Dendritic cell treated with granulocyte-macrophage colony-stimulating factor and Interleukin-4, amounts not matched to agents 40 ng/mL and 50 ng/mL, for 4 days (primary cell): Measurements from ENCODE around the gene SELENOO.
A peak's percentile ranks its signal among the peaks of the same experiment; 100 is the strongest.
"Not testable (repeated sequence)": the region's sequence is repeated elsewhere in the genome, so short reads cannot be mapped to it uniquely, and the experiment has no call there.

Source experiments
- H3K27ac Mint-ChIP-seq: one replicate; pipeline ENCODE4 v1.8.0; 2022; ENCODE audit warnings: mild to moderate bottlenecking, mixed read lengths
- H3K27me3 Mint-ChIP-seq: one replicate; pipeline ENCODE4 v1.8.0; 2022; ENCODE audit warnings: mild to moderate bottlenecking, mixed read lengths
- H3K36me3 Mint-ChIP-seq: one replicate; pipeline ENCODE4 v1.8.0; 2022; ENCODE audit warnings: low read depth, mixed read lengths
- H3K4me1 Mint-ChIP-seq: one replicate; pipeline ENCODE4 v1.8.0; 2022; ENCODE audit warnings: low read depth, mixed read lengths
- H3K4me3 Mint-ChIP-seq: one replicate; pipeline ENCODE4 v1.8.0; 2022; ENCODE audit warnings: mild to moderate bottlenecking, moderate library complexity, mixed read lengths
- H3K9me3 Mint-ChIP-seq: one replicate; pipeline ENCODE4 v1.8.0; 2022; ENCODE audit warnings: mixed read lengths
- intact Hi-C: fragments of 100-400 bp; cut with micrococcal nuclease; formaldehyde crosslinking; loops from one replicate; pipeline ENCODE4 v1.15.0; 2022

The SELENOO gene

DNA sequence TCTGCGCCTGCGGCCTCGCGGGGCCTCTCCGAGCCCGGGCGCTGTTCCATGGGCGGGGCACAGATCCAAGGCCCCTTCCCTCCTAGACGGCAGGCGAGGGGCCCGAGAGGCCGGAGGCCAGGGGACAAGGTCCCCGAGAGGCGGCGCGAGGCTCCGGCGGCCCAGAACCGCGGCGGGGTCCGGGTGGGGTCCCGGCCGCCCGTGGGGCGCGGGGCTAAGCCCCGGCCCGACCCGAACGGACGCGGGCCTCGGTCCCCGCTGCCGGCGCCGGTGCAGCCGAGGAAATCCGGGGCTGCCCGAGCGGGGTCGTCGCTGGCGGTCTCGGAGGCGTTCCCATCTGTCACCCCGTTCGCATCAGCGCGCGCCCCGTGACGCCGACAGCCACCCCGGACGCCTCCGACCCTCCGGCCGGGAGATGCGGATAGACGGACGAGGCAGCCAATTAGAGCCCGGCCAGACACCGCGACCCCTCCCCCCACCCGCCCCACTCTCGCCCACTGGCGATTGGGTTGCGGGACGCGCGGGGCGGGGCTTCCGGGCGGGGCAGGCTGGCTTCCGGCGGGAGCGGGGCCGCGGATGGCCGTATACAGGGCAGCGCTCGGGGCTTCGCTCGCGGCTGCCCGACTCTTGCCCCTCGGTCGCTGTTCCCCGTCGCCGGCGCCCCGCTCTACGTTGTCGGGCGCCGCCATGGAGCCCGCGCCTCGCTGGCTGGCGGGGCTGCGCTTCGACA lies at the start of gene SELENOO:
TSS of gene SELENOO (plus strand) at position 551 of the 730 bp plus-strand sequence. CDS start at position 577, 26 bp downstream.
- intact Hi-C loops: loop anchor here (10.0 kb wide), 1 partner anchor 266 kb away; no protein-coding TSS in a partner anchor
- Mint-ChIP-seq H3K4me1 (peaks cover 48% of the 10 kb centered on the region), H3K27ac (peak within 1 kb of the TSS; percentile 68), H3K36me3 (peaks cover 68% of the 10 kb centered on the region), H3K4me3 (peak within 1 kb of the TSS; percentile 78), H3K9me3 (no peaks in the 10 kb centered on the region), H3K27me3 (no peaks in the 10 kb centered on the region)

DNA sequence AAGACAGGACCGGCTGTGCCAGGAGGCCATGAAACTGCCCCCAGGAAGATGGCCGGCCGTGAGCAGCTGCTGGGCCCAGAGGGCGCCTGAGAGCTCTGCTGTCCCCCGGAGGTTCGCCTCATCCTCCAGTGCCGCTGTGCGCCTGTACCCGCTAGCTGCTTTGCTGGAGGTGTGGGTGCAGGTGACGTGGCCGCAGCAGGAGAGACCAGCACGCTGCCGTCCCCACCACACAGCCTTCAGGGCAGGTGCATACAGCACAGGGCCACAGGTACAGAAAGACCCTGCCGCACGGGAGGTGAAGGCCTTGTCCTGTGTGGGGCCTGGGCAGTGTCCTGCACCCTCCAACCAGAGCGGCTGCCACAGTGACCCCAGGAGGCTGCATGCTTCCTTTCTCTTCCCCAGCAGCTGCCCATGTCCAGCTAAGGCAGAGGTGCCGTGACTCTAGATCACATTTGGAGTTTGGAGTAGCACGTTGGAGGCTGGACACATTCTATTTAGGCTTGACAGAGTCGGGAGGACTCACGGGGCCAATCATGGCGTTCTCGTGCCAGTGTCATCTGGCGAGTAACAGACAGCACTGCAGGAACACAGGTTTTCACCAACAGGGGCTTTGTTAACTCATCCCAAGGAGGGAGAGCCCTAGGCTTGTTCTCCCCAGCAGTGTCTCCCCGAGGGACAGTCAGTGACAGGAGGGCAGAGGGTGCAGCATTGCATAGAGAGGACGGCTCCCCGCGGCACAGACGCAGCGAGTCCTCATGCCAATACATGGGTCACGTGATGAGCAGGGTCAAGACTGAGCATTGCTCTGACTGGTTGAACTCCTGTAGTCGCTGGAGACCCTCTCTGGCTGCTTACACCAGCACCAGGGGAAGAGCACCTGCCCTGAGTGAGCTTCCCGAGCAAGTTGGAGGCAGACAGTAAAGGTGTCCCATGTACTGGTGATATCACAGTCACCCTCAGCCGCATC lies 49.0 kb upstream of the SELENOO start:
- Mint-ChIP-seq H3K27ac (no peak overlapping the region), H3K27me3 (peaks cover 11% of the 10 kb centered on the region), H3K9me3 (no peaks in the 10 kb centered on the region), H3K4me3 (no peak overlapping the region), H3K4me1 (peaks cover 23% of the 10 kb centered on the region), H3K36me3 (no peaks in the 10 kb centered on the region)
- intact Hi-C loops: no loop called here

DNA sequence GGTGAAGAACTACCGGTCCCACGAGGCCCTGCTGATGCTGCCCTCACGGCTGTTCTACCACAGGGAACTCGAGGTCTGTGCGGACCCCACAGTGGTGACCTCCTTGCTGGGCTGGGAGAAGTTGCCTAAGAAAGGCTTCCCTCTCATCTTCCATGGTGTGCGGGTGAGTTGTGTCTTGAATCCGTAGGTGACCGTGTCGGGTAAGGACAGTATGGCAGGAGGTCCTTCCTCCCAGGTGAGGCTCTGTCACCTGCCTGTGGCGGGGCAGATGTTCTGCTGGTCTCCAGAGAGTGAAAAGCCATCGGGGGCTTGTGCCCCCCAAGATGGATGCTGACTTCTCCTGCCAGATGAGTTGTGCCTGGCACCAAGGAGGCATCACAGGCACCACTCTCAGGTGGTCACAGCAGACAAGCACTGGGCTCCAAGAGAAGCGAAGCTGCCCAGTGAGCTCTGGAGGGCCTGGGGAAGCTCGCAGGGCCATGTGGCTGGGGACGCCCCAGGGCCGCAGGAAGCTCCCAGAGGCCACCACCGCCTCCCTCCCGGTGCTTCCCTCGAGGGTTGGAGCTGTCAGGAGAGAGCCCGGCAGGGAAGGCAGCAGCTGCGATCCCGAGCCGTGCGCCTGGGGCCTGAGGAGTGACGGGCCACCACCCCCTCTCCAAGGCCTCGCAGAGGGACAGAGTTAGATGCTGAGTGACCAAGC lies 47.6 kb upstream of the SELENOO start:
- H3K9me3 Mint-ChIP-seq: no peaks in the 10 kb centered on the region
- no peaks in the 10 kb centered on the region for H3K36me3 Mint-ChIP-seq
- intact Hi-C loops: no loop called here
- peaks cover 10% of the 10 kb centered on the region for H3K4me1 Mint-ChIP-seq
- H3K4me3 Mint-ChIP-seq: no peak overlapping the region
- H3K27ac Mint-ChIP-seq: no peak overlapping the region
- peaks cover 15% of the 10 kb centered on the region for H3K27me3 Mint-ChIP-seq

GRCh38 chr22:50153756-50154140 lies 47.1 kb upstream of the SELENOO start:
- intact Hi-C loops: no loop called here
- Mint-ChIP-seq H3K36me3 (no peaks in the 10 kb centered on the region), H3K4me3 (no peak overlapping the region), H3K27ac (no peak overlapping the region), H3K4me1 (peaks cover 5% of the 10 kb centered on the region), H3K27me3 (peaks cover 20% of the 10 kb centered on the region), H3K9me3 (no peaks in the 10 kb centered on the region)

DNA sequence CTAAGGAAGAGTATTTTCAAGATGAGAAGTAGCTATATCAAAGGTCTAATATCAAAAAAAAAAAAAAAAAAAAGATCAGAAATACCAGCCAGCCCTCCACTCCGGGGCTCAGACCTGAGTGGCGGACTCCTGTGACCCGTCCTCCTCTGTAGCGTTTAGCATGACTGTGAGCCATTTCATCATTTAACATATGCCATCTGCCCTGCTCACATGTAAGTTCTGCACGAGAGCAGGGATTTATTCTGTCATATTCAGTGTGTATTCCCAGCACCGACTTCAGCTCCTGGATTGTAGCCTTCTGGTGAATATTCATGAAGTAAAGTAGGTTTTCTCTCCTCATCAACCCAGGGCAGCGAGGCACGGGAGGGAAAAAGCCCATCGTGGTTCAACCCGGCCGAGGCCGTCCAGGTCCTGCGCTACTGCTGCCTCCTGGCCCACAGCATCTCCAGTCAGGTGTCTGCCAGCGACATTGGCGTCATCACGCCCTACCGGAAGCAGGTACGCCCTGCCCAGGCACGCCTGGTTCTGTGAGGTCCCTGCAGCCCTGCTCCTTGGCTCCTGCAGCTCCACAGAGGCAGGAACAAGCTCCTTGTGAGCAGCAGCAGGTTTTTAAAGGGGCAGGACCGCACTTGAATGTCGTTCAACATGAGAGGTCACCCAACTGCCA lies 43.0 kb upstream of the SELENOO start:
- Mint-ChIP-seq H3K4me3 (no peak overlapping the region), H3K36me3 (no peaks in the 10 kb centered on the region), H3K27me3 (peaks cover 34% of the 10 kb centered on the region), H3K9me3 (no peaks in the 10 kb centered on the region), H3K4me1 (no peaks in the 10 kb centered on the region), H3K27ac (no peak overlapping the region)
- intact Hi-C loops: no loop called here

- no peak overlapping the region for H3K4me3 Mint-ChIP-seq
Observed at GRCh38 chr22:50160947-50161346, 39.9 kb upstream of the SELENOO start.

GRCh38 chr22:50161508-50162390 lies 39.1 kb upstream of the SELENOO start:
- H3K36me3 Mint-ChIP-seq: no peaks in the 10 kb centered on the region
- H3K27ac Mint-ChIP-seq: no peak overlapping the region
- intact Hi-C loops: no loop called here
- no peaks in the 10 kb centered on the region for H3K9me3 Mint-ChIP-seq
- peaks cover 36% of the 10 kb centered on the region for H3K27me3 Mint-ChIP-seq
- H3K4me3 Mint-ChIP-seq: no peak overlapping the region
- no peaks in the 10 kb centered on the region for H3K4me1 Mint-ChIP-seq

More at GRCh38 chr22:50160947-50161346, 39.9 kb upstream of the SELENOO start:
- H3K9me3 Mint-ChIP-seq: no peaks in the 10 kb centered on the region
- intact Hi-C loops: no loop called here
- peaks cover 35% of the 10 kb centered on the region for H3K27me3 Mint-ChIP-seq
- no peaks in the 10 kb centered on the region for H3K4me1 Mint-ChIP-seq
- no peak overlapping the region for H3K27ac Mint-ChIP-seq
- H3K36me3 Mint-ChIP-seq: no peaks in the 10 kb centered on the region

- intact Hi-C loops: no loop called here
- H3K36me3 Mint-ChIP-seq: no peaks in the 10 kb centered on the region
Observed at GRCh38 chr22:50162391-50162956, 38.3 kb upstream of the SELENOO start.

GRCh38 chr22:50165436-50166123 lies 35.2 kb upstream of the SELENOO start:
- Mint-ChIP-seq H3K4me3 (no peak overlapping the region), H3K4me1 (peaks cover 12% of the 10 kb centered on the region), H3K9me3 (no peaks in the 10 kb centered on the region), H3K36me3 (no peaks in the 10 kb centered on the region), H3K27ac (no peak overlapping the region), H3K27me3 (peaks cover 37% of the 10 kb centered on the region)
- intact Hi-C loops: loop anchor here (5.0 kb wide), 1 partner anchor 42 kb away; no protein-coding TSS in a partner anchor

More at GRCh38 chr22:50162391-50162956, 38.3 kb upstream of the SELENOO start:
- no peak overlapping the region for H3K27ac Mint-ChIP-seq
- no peaks in the 10 kb centered on the region for H3K4me1 Mint-ChIP-seq
- no peaks in the 10 kb centered on the region for H3K9me3 Mint-ChIP-seq
- no peak overlapping the region for H3K4me3 Mint-ChIP-seq
- H3K27me3 Mint-ChIP-seq: peaks cover 39% of the 10 kb centered on the region

- Mint-ChIP-seq H3K4me1 (peaks cover 33% of the 10 kb centered on the region), H3K27me3 (peaks cover 33% of the 10 kb centered on the region), H3K27ac (no peak overlapping the region), H3K4me3 (no peak overlapping the region), H3K9me3 (no peaks in the 10 kb centered on the region), H3K36me3 (no peaks in the 10 kb centered on the region)
- intact Hi-C loops: loop anchor here (5.0 kb wide), 1 partner anchor 39 kb away; no protein-coding TSS in a partner anchor
Observed at GRCh38 chr22:50167689-50168489, 32.9 kb upstream of the SELENOO start.

GRCh38 chr22:50168490-50169180 lies 32.2 kb upstream of the SELENOO start:
- not testable (repeated sequence) for H3K4me3 Mint-ChIP-seq, H3K9me3 Mint-ChIP-seq, H3K36me3 Mint-ChIP-seq
- peaks cover 32% of the 10 kb centered on the region for H3K27me3 Mint-ChIP-seq
- peak overlapping the region; percentile 73 for H3K27ac Mint-ChIP-seq
- intact Hi-C loops: loop anchor here (5.0 kb wide), 1 partner anchor 39 kb away; no protein-coding TSS in a partner anchor
- peaks cover 41% of the 10 kb centered on the region for H3K4me1 Mint-ChIP-seq
